Kidney epithelial cell (primary cell): ENCODE measurements around the gene LTO1. TPM values are rescaled to one million over a fixed set of nuclear protein-coding genes. Genes with fewer than 3 reads are reported as not detected.

ENCODE experiments used
- DNase-seq: peaks from one replicate; pipeline ENCODE4 v3.0.0-alpha.2; 2010; ENCODE audit warnings: low read depth
- H3K27me3 ChIP-seq: 2 replicates; pipeline ENCODE4 v1.6.0; 2011; ENCODE audit warnings: low read length; ENCODE audit not compliant: control insufficient read depth, insufficient read depth
- H3K36me3 ChIP-seq: 2 replicates; pipeline ENCODE4 v1.5.1; 2011; ENCODE audit warnings: low read length; ENCODE audit not compliant: control insufficient read depth, insufficient read depth
- H3K4me3 ChIP-seq: 2 replicates; pipeline ENCODE4 v1.5.1; 2011; ENCODE audit warnings: low read depth, mild to moderate bottlenecking, control low read depth, low read length
- total RNA-seq: library from RNA; depleted of rRNA; stranded (reverse); fragments of >200 nt; gene quantifications from 2 replicates; pipeline ENCODE4 v1.2.3, GENCODE V29; 2015
- TF ChIP-seq, protein P1 (sequence below): IDR thresholded peaks from 2 replicates; pipeline ENCODE4 v1.5.1; 2011; ENCODE audit warnings: mild to moderate bottlenecking, moderate library complexity, low read length, control low read depth, inconsistent platforms; ENCODE audit not compliant: insufficient read depth, poor library complexity, severe bottlenecking

The LTO1 gene
- total RNA-seq, 1 donor from 2014 or later = 18.6 TPM

DNA sequence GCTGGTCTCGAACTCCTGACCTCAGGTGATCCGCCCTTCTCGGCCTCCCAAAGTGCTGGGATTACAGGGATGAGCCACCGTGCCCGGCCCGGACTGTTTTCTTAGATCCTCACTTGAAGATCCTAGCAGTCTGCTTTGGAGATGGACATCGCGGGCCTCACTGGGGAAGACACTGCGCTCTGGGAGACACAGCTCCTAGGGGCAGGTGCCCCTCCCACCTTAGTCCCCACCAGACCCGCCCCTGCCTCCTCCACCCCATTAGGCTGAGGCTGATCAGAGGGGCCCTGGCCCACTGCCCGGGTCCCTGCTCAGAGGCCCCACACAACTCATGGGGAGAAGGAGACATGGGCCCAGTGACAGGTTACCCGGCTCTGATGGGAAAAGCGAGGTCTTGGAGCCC, 11.3 kb upstream of the LTO1 start:
- Histone ChIP-seq H3K36me3 (no peaks in the 10 kb centered on the region), H3K27me3 (peaks cover 5% of the 10 kb centered on the region), H3K4me3 (no peak overlapping the region)
- no peak for DNase-seq
- TF ChIP-seq, protein P1, sequence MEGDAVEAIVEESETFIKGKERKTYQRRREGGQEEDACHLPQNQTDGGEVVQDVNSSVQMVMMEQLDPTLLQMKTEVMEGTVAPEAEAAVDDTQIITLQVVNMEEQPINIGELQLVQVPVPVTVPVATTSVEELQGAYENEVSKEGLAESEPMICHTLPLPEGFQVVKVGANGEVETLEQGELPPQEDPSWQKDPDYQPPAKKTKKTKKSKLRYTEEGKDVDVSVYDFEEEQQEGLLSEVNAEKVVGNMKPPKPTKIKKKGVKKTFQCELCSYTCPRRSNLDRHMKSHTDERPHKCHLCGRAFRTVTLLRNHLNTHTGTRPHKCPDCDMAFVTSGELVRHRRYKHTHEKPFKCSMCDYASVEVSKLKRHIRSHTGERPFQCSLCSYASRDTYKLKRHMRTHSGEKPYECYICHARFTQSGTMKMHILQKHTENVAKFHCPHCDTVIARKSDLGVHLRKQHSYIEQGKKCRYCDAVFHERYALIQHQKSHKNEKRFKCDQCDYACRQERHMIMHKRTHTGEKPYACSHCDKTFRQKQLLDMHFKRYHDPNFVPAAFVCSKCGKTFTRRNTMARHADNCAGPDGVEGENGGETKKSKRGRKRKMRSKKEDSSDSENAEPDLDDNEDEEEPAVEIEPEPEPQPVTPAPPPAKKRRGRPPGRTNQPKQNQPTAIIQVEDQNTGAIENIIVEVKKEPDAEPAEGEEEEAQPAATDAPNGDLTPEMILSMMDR = no peak

GRCh38 chr11:69685348-69685747, 10.2 kb upstream of the LTO1 start:
- DNase-seq = no peak
- TF ChIP-seq, protein P1 = no peak
- H3K27me3 ChIP-seq = peaks cover 5% of the 10 kb centered on the region
- H3K36me3 ChIP-seq = no peaks in the 10 kb centered on the region
- no peak overlapping the region for H3K4me3 ChIP-seq

DNA sequence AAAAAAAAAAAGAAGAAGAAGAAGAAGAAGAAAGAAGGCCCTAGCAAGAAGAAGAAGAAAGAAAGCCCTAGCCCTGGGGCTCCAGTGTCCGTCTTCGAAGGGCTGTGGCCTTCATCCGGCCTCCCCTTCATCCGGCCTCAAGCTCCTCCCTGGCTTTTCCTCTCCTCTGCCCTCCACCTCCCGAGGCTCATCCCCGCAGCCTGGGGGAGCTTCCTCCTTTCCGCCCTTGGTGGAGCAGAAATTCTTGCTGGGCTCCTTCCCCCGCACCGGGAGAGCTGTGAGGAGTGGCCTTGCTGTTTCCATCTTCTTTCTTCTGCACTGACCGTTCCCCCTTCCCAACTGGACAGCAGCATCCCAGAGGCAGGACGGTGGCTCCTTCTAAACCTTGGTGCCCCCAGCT, 9.5 kb upstream of the LTO1 start:
- DNase-seq = no peak
- H3K4me3 ChIP-seq = no peak overlapping the region
- TF ChIP-seq, protein P1 = no peak
- no peaks in the 10 kb centered on the region for H3K36me3 ChIP-seq
- H3K27me3 ChIP-seq = peaks cover 5% of the 10 kb centered on the region

DNA sequence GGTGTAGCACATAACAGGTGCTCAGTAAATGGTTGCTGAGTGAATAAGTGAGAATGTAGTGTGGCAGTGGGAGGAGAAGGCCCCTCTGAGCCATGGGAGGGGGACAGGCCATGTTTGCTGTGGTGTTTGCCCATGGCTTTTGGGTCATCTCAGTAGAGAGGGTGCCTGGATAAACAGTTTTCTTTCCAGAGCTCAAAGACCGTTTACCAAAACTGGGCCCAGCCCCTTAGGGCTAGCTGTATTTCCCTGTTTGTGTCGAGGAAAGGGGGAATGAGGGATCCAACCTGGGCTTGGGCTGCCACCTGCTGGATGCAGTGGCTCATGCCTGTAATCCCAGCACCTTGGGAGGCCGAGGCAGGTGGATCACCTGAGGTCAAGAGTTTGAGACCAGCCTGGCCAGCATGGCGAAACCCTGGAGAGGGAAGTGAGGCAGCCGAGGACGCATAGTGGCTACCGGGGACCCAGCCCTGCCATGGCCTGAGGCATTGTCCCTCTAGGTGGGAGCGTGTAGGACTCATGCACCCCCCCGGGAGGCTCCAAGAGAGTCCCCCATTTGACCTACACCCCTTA, 8.7 kb upstream of the LTO1 start:
- Histone ChIP-seq H3K4me3 (no peak overlapping the region), H3K27me3 (peaks cover 5% of the 10 kb centered on the region), H3K36me3 (no peaks in the 10 kb centered on the region)
- DNase-seq = no peak
- TF ChIP-seq, protein P1 = peak; percentile 39

DNA sequence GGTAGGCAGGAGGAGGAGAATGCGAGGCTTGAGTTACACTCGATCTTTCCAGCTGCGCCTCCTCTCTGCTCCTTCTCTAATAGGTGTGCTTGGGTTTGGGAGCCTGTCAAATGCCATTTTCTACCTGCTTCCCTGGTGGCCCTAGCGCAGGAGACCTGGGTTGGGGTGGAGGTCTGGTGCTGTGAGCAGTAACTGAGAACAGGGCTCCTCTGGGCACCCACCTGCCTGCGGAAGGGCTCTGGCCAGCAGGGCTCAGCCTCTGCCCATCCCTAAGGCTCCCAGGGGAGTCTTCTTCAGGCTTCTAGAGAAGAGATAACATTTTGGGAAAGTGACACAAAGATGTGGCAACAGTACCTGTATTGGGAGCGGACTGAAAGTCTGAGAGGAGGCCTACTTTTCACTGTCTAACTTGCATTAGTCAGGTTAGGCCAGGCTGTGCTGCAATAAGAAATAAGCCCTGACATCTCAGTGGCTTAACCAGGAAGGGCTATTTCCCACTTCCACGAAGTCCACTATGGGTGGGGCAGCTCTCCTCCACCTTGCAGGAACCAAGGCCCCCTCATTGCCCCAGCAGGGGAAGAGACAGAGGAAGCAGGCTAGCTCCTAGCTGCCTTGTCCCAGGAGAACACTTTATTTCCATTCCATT, 7.7 kb upstream of the LTO1 start:
- no peak for DNase-seq
- Histone ChIP-seq H3K27me3 (peaks cover 5% of the 10 kb centered on the region), H3K36me3 (no peaks in the 10 kb centered on the region), H3K4me3 (no peak overlapping the region)
- TF ChIP-seq, protein P1 = no peak

GRCh38 chr11:69682221-69682620, 7.1 kb upstream of the LTO1 start:
- Histone ChIP-seq H3K36me3 (no peaks in the 10 kb centered on the region), H3K4me3 (no peak overlapping the region), H3K27me3 (peaks cover 5% of the 10 kb centered on the region)
- TF ChIP-seq, protein P1 = no peak
- DNase-seq = no peak
